ENCODE results near the gene COL11A2. TPM values are rescaled to one million over a fixed set of nuclear protein-coding genes. Genes with fewer than 3 reads are reported as not detected.

The COL11A2 gene
- total and polyA plus RNA-seq, 2 donors (not counting 3 experiments of a cell fraction or from before 2014, with no cell fraction given): 0.65 to 1.3 TPM

DNA sequence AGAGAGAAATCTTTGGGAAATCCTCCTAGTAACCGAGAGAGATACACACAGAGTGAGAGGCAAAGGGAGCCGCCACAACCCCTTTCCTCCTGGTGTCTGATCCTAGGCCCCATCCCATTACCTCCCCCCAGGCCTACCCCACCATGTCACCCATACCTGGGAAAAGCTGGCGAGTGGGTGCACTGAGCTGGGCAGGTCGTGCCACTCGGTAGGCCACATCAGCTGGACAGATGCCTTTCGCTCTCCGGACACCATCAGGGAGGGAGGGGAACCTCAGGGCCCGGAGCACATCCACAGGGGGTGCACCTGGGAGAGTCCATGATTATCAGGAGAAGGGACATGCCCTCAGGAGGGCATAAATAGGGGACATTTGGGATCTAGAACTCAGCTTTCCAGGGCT is 3.1 kb downstream of the COL11A2 start:
- CTCF ChIA-PET: interaction anchor here (1.0 to 1.7 kb wide), 5 partner anchors 9 to 62 kb away, joined by 3 to 6 read pairs (median 3); no protein-coding TSS in a partner anchor
- Histone ChIP-seq H3K79me2 (ENCODE audit: control insufficient read depth, insufficient read depth, low read length) (no peaks in the 10 kb centered on the region), H4K20me1 (replicated peaks; ENCODE audit: control insufficient read depth, extremely low read depth, insufficient read depth, low read length) (no peaks in the 10 kb centered on the region), H3K36me3 (ENCODE audit: control insufficient read depth in 2 of 2, extremely low read depth in 1 of 2, insufficient read depth in 2 of 2, low read length in 2 of 2) (peaks cover 0 to 4% of the 10 kb centered on the region in 2 experiments), H3K9me3 (replicated peaks; ENCODE audit: control insufficient read depth, insufficient read depth, low read length) (no peaks in the 10 kb centered on the region), H3K9ac (replicated peaks; ENCODE audit: extremely low read depth, insufficient read depth, low read length) (no peak overlapping the region), H3K9me1 (replicated peaks; ENCODE audit: control insufficient read depth, extremely low read depth, insufficient read depth, low read length) (no peaks in the 10 kb centered on the region), H3K27me3 (ENCODE audit: control insufficient read depth in 2 of 2, insufficient read depth in 2 of 2, low read length in 2 of 2) (peaks cover 21 to 28% of the 10 kb centered on the region in 2 experiments), H3K4me3 (replicated peaks in 1 of 3; ENCODE audit: insufficient read depth in 1 of 3, low read depth in 1 of 3, low read length in 3 of 3) (no peak overlapping the region), H3K4me2 (ENCODE audit: insufficient read depth, low read length) (no peak overlapping the region), H3K27ac (ENCODE audit: insufficient read depth, low read depth, low read length) (no peak overlapping the region), H2AFZ (ENCODE audit: low read depth, low read length) (no peak overlapping the region), H3K4me1 (ENCODE audit: control insufficient read depth, extremely low read depth, insufficient read depth, low read length) (peaks cover 6% of the 10 kb centered on the region)
- POLR2A ChIA-PET: no interaction called here
- TF ChIP-seq MAX (IDR thresholded peaks at IDR 0.05; ENCODE audit: insufficient read depth, insufficient read length) (no peak), POLR2AphosphoS5 (IDR thresholded peaks at IDR 0.05; ENCODE audit: insufficient read depth, low read depth, low read length) (no peak), MYC (IDR thresholded peaks at IDR 0.05; ENCODE audit: low read depth, low read length) (no peak), EZH2 (IDR thresholded peaks at IDR 0.05; ENCODE audit: borderline replicate concordance, low read depth, low read length, severe bottlenecking) (no peak), GATA2 (IDR thresholded peaks at IDR 0.05; ENCODE audit: insufficient read depth, insufficient read length, low read depth, low read length) (no peak), POLR2A (IDR thresholded peaks at IDR 0.05; ENCODE audit: low read depth, low read length) (no peak), CTCF (IDR thresholded peaks at IDR 0.05; ENCODE audit: extremely low read depth in 1 of 2, insufficient read depth in 1 of 2, low read depth in 1 of 2, low read length in 2 of 2) (no peak), FOS (IDR thresholded peaks at IDR 0.05; ENCODE audit: borderline replicate concordance, insufficient read depth, low read length) (no peak), JUN (IDR thresholded peaks at IDR 0.05; ENCODE audit: borderline replicate concordance, insufficient read depth, insufficient read length, low read depth) (no peak)
- FAIRE-seq (no peak), DNase-seq (ENCODE audit: low read depth, low spot score) (no peak)
- dilution Hi-C loops (cut with MboI; ENCODE audit: extremely low pct_ligation_motif_present, low sequenced_read_pairs): no loop called here
- no TSS peak for BruUV-seq (replicated peaks)
- intact Hi-C loops (cut with micrococcal nuclease): no loop called here

Data from endothelial cell of umbilical vein (primary cell).